GM18526 (cell line): ENCODE data around the gene PCDHGA1.

Experiments used
- POLR2A ChIP-seq: IDR thresholded peaks from 3 replicates; pipeline ENCODE4 v1.6.1; 2011; ENCODE audit not compliant: insufficient read length; ENCODE audit errors: extremely low read depth

The PCDHGA1 gene

GRCh38 chr5:141475625-141476131 is 145.4 kb downstream of the PCDHGA1 start, which contains the start of gene PCDHGC3:
TSS of gene PCDHGC3 (plus strand) at chr5:141475966. CDS start at chr5:141476117, 151 bp downstream.
- no peak for TF ChIP-seq POLR2A

DNA sequence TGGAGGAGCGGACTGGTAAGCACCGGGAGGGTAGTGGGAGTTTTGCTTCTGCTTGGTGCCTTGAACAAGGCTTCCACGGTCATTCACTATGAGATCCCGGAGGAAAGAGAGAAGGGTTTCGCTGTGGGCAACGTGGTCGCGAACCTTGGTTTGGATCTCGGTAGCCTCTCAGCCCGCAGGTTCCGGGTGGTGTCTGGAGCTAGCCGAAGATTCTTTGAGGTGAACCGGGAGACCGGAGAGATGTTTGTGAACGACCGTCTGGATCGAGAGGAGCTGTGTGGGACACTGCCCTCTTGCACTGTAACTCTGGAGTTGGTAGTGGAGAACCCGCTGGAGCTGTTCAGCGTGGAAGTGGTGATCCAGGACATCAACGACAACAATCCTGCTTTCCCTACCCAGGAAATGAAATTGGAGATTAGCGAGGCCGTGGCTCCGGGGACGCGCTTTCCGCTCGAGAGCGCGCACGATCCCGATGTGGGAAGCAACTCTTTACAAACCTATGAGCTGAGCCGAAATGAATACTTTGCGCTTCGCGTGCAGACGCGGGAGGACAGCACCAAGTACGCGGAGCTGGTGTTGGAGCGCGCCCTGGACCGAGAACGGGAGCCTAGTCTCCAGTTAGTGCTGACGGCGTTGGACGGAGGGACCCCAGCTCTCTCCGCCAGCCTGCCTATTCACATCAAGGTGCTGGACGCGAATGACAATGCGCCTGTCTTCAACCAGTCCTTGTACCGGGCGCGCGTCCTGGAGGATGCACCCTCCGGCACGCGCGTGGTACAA is 146.0 kb downstream of the PCDHGA1 start:
- no peak for TF ChIP-seq POLR2A

- no peak for TF ChIP-seq POLR2A
Observed at GRCh38 chr5:141477044-141477575, 146.8 kb downstream of the PCDHGA1 start.

- TF ChIP-seq POLR2A: no peak
Observed at GRCh38 chr5:141477815-141478214, 147.5 kb downstream of the PCDHGA1 start.

- TF ChIP-seq POLR2A: no peak
Observed at GRCh38 chr5:141478321-141478945, 148.1 kb downstream of the PCDHGA1 start.

- TF ChIP-seq POLR2A: no peak
Observed at GRCh38 chr5:141479776-141480175, 149.5 kb downstream of the PCDHGA1 start.

GRCh38 chr5:141483902-141484301 is 153.6 kb downstream of the PCDHGA1 start:
- no peak for TF ChIP-seq POLR2A

DNA sequence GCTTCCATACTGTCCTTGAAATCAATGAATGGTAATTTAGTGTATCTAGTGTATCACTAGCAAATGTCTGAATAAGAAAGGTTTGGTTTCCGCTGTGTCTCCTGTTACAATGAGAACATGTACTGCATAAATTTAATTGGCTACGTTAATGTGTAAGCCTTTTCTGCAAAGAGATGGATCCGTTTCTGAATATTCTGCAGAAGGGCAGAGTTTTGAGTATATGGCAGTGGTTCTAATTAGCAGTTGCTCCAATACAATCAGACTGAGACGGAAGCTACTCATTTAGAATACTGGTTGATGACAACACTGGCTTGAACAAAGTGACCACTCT is 154.0 kb downstream of the PCDHGA1 start:
- no peak for TF ChIP-seq POLR2A

DNA sequence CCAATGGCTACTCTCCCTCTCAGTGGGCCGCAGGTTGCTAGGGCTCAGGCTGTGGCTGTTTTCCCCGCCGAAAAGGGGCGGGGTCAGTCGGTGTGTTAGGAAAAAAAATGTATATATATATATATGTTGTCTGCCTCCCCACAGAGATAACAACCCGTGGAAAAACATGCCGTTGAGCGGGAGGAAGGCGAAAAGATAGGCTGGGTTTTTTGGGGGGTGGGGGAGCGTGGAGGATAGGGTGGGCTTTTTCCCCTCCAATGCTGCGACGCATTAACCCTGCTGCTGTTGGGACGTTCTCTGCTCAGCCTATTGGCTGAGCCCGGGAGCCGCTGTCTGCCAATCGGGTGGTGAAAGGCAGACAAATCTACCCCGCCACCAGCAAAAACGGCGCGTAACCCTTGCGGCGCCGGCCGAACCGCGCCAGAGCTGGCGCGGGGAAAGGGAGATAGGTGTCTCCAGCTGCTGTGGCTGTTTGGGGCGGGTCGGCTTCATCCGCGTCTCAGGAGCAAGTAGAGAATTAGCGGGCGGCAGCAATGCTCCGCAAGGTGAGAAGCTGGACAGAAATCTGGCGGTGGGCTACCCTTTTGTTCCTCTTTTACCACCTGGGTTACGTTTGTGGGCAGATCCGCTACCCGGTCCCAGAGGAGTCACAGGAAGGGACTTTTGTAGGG is 154.5 kb downstream of the PCDHGA1 start, which contains the start of gene PCDHGC4:
Gene PCDHGC4 (plus strand): TSS at position 390 of the 671 bp plus-strand sequence. CDS start 144 bp downstream, at position 534.
- TF ChIP-seq POLR2A: no peak

DNA sequence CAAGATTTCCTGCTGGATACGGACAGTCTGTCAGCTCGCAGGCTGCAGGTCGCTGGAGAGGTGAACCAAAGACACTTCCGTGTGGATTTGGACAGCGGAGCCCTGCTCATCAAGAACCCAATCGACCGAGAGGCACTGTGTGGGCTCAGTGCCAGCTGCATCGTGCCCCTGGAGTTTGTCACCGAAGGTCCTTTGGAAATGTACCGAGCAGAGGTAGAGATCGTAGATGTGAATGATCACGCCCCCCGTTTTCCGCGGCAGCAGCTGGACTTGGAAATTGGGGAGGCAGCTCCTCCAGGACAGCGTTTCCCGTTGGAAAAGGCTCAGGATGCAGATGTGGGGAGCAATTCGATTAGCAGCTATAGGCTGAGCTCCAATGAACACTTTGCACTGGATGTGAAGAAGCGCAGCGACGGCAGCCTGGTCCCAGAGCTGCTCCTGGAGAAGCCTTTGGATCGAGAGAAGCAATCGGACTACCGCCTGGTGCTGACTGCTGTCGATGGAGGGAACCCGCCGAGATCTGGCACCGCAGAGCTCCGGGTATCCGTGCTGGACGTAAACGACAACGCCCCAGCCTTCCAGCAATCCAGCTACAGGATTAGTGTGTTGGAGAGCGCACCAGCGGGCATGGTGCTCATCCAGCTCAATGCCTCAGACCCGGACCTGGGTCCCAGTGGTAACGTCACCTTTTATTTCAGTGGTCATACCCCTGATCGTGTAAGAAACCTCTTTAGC is 155.2 kb downstream of the PCDHGA1 start:
- no peak for TF ChIP-seq POLR2A

- no peak for TF ChIP-seq POLR2A
Observed at GRCh38 chr5:141486091-141486490, 155.8 kb downstream of the PCDHGA1 start.

- no peak for TF ChIP-seq POLR2A
Observed at GRCh38 chr5:141487131-141487530, 156.8 kb downstream of the PCDHGA1 start.

GRCh38 chr5:141488591-141489561 is 158.6 kb downstream of the PCDHGA1 start, which contains the start of gene PCDHGC5:
TSS of gene PCDHGC5 (plus strand) at chr5:141489081. CDS start at chr5:141489241, 160 bp downstream.
- TF ChIP-seq POLR2A: no peak

- TF ChIP-seq POLR2A: no peak
Observed at GRCh38 chr5:141489841-141490240, 159.5 kb downstream of the PCDHGA1 start.

DNA sequence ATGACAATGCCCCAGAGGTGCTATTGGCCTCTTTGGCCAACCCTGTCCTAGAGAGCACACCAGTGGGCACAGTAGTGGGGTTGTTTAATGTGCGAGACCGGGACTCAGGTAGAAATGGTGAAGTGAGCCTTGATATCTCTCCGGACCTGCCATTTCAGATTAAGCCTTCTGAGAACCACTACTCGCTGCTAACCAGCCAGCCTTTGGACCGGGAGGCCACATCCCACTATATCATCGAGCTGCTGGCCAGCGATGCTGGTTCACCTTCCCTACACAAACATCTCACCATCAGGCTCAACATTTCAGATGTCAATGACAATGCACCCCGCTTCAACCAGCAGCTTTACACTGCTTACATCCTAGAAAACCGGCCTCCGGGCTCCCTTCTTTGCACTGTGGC is 160.0 kb downstream of the PCDHGA1 start:
- TF ChIP-seq POLR2A: no peak
